Caki2 (cell line): ENCODE results near the gene ARHGEF28. TPM values are rescaled to one million over a fixed set of nuclear protein-coding genes. Genes with fewer than 3 reads are reported as not detected.
A peak's percentile ranks its signal among the peaks of the same experiment; 100 is the strongest.

Experiments used
- DNase-seq: peaks from one replicate; pipeline ENCODE4 v3.0.0-alpha.2; 2015; ENCODE audit warnings: low read depth
- in situ Hi-C: cut with HindIII; loops from 2 replicates; pipeline ENCODE4 v1.10.0; 2016; ENCODE audit warnings: low sequenced_read_pairs, low pct_unique_long_range_greater_than_20kb, mixed read lengths
- total RNA-seq: library from RNA; depleted of rRNA; stranded (reverse); fragments of >200 nt; shearing (Covaris generic); gene quantifications from 2 replicates; pipeline ENCODE4 v1.2.3, GENCODE V29; 2014; ENCODE audit warnings: low replicate concordance

The ARHGEF28 gene
- total RNA-seq, 1 experiment from 2014 or later, result 11.2 TPM

DNA sequence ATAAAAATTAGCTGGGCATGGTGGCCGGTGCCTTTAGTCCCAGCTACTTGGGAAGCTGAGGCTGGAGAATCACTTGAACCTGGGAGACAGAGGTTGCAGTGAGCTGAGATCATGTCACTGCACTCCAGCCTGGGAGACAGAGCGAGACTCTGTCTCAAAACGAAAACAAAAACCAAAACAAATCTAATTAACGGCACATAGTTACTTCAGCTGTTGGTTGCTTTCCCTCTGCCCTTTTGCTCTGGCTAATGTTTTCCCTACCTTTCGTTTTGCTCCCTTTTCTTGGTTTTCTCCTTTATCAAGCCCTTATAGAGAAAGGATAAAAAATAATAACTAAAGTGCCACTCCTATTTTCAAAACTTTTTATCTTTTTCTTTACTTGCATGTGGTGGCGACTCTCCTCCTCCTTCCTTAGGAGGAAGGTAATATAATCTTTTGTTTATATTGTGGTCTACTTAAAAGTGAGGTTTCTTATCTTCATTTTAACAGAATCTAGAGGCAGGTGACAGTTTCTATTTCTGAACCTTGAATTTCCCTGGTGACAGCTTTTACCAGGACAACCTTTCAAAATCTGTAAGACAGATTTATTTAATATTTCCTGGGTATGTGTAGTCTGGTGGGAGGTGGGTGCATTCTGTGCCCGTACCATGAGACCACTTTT lies 125.4 kb downstream of the ARHGEF28 start:
- in situ Hi-C loops, result no loop called here
- DNase-seq, result no peak

DNA sequence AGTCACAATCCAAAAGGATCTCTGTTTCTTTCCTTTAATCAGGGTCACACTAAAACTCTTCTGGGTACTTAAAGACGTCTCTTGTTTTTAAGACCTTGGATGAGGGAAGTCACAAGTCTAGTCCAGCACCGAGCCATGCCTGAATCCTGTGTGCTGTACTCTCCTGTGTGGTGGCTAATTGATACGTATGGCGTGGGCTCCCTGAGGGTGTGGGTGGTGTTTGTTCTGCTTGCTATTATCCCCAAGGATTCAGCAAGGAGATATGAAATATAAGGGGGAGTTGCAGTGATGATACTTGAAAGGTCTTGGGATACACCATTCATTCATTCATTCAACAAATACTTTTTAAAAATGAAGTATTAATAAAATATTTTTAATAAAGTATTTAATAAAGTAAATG lies 128.3 kb downstream of the ARHGEF28 start:
- no peak for DNase-seq
- in situ Hi-C loops, result no loop called here

DNA sequence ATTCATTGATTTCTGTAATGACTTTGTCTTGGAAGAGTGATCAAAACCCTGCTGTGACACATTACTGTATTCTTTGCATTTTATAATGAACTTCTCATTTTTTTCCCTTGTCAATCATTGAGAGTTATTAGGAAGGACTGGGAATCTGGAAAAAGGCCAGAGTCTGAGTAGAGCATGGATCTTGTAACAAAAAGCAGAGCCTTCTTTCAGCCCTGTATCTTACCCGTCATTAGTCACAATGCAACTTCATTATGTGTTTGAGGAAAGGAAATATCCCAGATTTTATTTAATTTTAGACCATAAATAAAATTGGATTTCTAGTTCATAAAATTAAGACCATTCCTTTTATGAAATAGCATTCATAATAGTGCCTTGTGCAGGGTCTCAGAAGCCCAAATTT lies 131.4 kb downstream of the ARHGEF28 start:
- in situ Hi-C loops, result no loop called here
- DNase-seq, result no peak

DNA sequence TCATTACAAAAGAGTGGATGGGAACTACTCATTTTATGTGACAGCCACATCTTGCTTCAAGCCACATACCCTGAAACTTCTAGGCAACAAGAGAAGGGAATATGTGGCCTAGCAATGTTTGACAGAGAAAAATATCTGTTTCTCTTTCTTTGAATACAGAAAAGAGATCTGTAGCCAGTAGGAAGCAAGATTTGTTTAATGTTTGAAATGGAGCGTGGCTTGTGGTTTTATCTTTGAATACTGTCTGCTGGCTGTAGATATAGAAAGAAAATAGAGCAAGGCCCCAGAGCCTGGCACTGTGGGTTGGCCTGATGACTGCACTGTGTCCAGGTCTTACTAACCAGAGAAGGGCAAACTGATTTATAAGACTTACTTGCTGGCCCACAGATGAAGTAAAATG lies 133.8 kb downstream of the ARHGEF28 start:
- DNase-seq, result no peak
- in situ Hi-C loops, result no loop called here

DNA sequence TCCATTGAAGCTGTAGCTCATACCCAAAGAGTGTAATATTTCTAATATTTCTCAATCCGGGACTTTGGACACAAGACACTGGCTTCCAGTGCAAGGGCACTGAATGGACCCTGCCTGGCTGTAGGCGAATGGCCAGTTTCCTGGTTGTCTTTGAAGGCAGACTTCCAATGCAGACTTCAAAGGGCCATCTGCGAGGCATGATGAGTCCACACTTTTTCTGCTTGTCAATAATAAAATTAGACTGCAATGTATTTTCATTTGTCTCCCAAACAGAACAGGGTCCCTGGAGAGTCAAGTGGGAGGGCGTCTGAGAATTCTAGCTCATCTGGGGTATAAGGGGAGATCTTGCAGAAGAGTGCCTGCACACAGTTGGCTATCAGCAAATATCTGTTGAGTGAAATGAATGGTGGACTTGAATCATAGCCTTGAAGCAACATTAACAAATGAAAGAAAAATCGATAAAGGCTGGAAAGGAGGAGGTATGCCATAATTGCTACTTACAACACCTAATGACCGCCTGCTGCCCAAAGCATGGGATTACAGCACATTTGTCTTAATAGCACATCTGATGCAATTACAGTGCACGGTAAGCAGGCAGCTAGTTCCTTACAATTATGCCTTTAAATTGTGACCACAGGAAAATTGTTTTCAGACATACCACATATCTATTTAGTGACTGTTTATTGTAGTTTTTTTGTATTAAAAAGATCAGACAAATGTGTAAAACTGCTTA lies 137.5 kb downstream of the ARHGEF28 start:
- no peak for DNase-seq
- in situ Hi-C loops, result no loop called here

DNA sequence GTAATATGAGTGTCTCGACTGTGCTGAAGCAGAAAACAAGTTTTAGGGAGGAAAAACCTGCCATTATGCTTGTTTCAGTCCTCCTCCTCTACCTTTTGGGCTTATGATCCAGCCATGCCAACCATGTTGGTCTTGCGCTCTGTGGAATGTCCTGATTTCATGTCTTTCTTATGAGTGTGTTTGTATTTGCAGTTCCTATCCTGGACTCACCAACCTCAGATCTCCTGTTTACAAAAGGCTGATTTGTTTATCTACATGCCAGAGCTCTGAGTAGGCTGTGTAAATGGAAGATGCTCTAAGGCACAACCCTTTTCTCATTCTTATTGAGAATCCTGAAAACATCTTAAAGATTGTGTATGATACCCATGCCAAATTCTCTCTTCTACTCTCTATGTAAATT lies 138.6 kb downstream of the ARHGEF28 start:
- in situ Hi-C loops, result no loop called here
- peak; percentile 8 for DNase-seq

DNA sequence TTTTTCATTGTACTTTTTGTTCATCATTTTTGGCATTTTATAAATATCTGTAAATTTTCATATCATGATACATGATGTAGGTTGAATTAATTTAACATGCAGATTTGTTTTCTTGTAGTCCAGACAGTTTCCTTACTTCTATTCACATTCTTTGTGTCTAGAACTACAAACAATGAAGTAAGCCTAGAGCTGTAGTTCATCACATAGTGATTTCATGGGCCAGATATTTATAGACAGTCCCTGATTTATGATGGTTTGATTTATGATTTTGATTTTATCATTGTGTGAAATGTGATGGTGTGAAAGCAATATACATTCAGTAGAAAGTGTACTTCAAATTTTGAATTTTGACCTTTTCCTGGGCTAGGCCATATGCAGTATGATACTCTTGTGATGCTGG lies 139.0 kb downstream of the ARHGEF28 start:
- in situ Hi-C loops, result no loop called here
- DNase-seq, result no peak

DNA sequence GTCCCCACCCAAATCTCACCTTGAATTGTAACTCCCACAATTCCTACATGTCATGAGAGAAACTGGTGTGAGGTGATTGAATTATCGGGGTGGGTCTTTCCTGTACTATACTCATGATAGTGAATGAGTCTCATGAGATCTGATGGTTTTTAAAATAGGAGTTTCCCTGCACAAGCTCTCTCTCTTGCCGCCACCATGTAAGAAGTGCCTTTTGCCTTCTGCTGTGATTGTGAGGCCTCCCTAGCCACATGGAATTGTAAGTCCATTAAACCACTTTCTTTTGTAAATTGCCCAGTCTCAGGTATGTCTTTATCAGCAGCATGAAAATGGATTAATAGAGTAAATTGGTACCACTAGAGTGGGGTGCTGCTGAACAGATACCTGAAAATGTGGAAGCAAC lies 140.9 kb downstream of the ARHGEF28 start:
- in situ Hi-C loops, result no loop called here
- no peak for DNase-seq

DNA sequence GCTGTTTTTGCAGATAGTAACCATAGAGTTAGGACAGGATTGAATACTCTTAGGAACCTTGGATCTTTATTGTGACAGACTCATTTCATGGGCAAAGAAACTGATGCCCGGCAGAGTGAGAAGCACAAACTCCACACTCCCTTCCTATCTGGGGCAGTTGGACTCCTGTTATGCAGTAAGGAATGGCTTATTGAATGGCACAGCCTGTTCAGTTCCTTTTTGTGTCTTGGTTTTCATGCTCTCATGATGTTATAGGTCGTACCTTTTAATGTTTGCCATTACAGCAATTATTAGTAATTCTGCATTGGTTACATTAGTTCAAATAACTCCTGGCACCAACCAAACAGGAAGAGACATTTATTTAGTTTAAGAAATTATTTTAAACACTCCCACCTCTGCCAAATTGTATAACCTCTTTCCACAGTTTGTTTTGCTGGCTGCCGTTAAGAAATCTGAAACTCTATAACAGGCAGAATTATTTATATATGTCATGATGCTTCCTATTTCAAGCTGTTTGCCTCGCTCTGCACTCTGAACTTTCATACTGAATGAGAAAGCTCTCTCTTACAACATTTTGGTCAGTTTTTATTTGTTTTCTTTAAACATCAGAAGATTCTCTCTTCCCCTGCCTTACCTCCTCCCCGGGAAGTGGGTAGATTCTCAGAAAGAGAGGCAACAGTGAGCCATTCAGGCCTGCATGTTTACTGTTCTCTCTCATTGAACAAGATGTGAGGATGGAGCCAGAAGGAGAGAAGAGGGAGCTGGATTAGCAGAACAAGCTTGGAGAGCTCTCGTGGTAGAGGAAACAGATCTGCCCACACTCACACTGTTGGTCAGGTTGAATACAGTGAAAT lies 144.4 kb downstream of the ARHGEF28 start:
- no peak for DNase-seq
- in situ Hi-C loops, result no loop called here

DNA sequence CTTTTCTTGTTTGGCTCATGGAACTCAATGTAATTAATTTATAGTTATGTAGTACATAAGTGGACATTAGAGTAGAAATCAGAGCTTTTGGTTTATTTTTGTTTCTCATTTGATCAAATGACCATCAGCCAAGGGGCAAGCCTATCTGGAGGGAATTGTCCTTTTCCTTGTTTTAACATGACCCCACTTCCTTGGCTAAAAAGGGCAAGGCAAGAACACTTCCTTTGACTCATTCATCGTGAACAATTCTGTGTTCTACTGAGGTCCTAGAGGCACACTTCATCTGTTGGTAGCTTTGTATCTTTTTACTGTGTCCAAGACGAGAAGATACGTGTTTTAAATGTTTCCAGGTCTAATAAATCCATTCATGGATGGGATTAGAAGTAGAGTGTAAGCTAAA lies 148.9 kb downstream of the ARHGEF28 start:
- DNase-seq, result no peak
- in situ Hi-C loops, result no loop called here

DNA sequence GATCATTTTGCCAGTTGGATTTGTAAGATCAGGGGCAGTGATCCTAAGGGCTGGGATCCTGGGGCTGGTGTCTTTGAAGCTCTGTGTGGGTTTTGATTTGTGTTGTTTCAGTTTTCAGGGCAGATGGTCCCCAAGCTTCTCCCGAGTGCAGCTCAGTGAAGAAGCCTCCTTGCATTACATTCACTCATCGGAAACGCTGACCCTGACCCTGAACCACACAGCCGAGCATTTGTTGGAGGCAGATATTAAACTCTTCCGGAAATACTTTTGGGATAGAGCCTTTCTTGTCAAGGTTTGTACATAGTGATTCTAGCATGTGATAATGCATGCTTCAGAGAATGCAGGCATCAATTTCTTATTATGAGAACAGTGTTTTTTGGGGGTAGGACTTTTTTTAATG lies 150.4 kb downstream of the ARHGEF28 start:
- in situ Hi-C loops, result no loop called here
- no peak for DNase-seq

DNA sequence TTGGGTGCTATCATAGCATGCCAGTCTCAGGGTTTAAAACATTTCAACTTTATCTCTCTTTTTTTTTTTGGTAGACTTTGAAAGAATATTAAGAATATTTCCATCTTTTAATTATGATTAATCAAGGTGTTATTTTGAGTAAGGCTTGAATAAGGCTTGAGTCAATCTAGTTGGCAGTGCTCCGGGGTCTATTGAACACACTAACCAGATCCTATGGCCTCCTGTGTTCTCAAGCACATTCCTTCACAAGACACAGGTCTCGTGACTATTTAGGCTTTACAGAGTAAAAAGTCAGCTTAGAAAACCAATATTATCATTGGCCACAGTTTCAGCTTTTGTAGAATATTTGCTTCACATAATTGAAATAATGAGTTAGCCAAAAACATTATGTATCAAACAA lies 151.2 kb downstream of the ARHGEF28 start:
- no peak for DNase-seq
- in situ Hi-C loops, result no loop called here

DNA sequence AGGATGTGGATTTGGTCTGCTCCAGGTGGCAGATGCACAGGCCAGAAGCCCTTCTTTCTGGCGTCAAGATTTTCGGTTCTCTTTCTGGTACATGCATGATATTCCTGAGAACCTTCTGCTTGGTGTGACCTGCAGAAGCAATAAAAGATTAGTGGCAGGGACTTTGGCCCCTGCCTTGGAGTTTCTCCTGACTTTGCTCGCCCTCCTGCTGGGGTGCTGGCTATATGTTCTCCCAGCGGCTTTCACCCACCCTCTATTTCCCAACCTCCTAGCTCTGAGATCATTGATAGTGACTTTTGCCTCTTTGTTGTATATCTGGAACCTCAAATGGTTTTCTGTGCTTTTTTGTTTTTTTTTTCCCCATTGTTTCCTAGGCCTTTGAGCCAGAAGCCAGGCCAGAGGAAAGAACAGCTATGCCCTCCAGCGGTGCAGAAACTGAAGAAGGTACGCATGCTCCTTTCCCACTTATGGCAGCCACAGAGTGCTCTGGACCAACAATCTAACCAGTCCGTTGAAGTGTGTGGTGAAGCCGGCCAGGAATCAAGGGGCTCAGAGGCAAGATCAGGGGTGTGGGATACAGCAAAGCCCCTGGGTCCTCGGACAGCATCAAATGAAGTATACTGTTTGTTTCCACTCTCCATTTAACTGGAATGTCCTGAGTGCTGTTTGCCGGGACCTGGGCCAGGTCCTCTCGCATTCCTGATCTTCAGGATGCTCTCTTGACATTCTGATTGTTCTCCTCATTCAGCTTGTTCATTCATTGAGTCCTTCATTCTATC lies 154.5 kb downstream of the ARHGEF28 start:
- no peak for DNase-seq
- in situ Hi-C loops, result no loop called here

DNA sequence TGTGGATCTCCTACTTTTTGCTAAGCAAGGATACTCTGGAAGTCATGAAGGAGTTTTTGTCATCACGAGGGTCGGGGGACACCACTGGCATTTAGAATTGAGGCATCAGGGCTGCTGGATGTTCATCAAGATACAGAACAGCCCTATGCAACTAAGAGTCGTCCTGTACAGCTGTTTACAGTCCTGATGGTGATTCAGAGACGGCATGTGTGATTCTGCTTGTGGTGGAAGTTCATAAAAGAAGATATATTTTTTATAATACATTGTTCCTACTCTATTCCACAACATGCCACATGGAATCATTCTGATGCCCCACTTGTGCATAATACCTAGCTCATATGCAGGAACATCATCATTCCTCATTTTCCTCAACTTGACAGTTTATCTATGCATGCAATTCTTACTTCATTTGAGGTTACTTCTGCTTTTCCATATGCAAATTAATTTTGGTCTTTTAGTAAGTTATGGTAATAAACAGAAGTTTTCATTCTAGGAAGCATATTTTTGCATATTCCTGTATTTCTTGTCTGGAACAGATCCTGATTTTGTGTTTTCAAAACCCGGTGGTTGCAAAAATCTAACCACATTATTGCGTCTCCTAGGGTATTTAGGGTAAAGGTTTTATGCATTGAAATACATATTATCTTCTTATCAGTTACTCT lies 155.2 kb downstream of the ARHGEF28 start:
- no peak for DNase-seq
- in situ Hi-C loops, result no loop called here

DNA sequence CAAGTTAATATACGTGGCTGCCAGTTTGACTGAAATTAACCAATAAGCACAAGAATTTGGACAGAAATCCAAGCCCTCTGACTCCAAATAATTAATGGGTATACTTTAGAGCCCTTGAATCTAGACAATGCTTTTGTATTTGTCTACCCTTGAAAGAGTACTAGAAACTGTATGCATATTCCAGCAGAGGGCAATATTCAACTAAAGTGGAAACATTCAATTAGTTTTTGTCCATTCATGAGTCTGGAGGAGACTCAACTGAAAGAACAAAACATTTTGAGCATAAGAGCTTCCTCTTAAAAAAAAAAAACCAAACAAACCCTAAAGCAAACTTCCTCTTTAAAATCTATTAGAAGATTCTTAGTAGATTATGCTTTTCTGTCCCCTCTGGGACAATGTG lies 157.8 kb downstream of the ARHGEF28 start:
- peak; percentile 14 for DNase-seq
- in situ Hi-C loops, result no loop called here

DNA sequence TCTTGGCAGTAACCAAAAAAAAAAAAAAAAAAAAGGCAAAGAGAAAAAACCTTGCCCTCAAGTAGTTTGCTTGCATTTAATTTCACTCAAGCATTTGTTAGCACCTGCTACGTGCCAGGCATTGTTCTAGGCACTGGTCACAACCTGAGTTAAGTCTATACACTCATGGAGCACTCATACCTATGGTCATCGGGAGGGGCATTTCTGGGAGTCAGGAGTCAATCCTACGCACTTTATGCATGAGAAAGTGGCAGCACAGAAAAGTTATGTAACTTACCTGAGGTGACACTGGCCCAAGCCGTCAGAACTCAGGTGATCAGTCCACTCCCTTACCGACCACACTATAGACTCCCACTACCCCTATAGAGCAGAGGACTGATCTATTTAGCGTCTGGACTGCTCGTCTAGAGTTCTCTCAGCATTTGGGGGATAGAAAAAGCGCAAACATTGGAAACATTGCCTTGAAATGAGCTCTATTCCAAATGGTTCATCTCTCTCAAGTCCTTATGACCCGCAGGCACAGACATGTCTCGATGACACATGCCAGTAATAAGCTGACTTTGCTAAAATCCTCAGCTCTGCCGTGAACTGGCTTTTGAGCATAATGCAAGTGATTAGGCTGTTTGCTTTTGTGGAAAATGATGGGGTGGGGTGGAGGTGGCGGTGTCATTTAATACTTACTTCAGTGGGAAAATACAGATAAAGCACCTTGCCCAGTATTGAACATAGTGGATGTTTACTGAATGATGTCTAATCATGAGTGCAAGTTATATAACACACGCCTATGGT lies 160.2 kb downstream of the ARHGEF28 start:
- in situ Hi-C loops, result no loop called here
- no peak for DNase-seq

DNA sequence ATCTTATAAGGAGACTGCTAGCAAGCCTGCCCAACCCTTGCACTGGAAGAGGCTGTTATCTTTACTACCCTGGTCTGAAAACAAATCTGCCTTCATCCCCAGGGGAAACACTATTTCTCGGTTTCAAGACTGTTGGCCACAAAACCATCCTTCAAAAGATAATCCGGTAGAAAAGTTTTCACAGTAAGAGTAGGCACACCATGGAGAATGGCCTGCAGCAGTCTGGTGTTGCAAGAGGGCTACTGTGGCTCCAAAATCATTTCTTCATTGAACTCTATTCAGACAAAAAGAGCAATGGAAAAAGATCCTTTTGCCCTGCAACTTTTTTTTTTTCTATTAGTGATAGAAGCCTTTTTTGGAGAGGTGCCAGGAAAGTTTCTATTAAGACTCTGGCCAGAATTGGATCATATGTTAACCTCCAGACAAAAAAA lies 163.9 kb downstream of the ARHGEF28 start:
- in situ Hi-C loops, result no loop called here
- no peak for DNase-seq
